Calu3 (cell line): Measurements from ENCODE around the gene USP50. TPM values are rescaled to one million over a fixed set of nuclear protein-coding genes. Genes with fewer than 3 reads are reported as not detected.

Experiments
- BruUV-seq: library from RNA; stranded (reverse); fragments of 400-500 nt; replicated peaks from 2 replicates; lab custom pipeline; 2021; lab: Mats Ljungman, UMichigan
- CTCF ChIA-PET: fragments of 300-600 bp; sonication (Branson Sonifier 250); formaldehyde crosslinking; loops from one replicate; lab custom pipeline; 2022; ENCODE audit warnings: antibody characterized with exemption; lab: Charles Lee
- DNase-seq: peaks from one replicate; pipeline ENCODE4 v3.0.0; 2022
- H3K27ac Mint-ChIP-seq: one replicate; pipeline ENCODE4 v1.8.0; 2022; ENCODE audit warnings: mixed read lengths; ENCODE audit not compliant: unreplicated experiment
- H3K27me3 Mint-ChIP-seq: one replicate; pipeline ENCODE4 v1.8.0; 2022; ENCODE audit warnings: mixed read lengths; ENCODE audit not compliant: unreplicated experiment
- H3K36me3 Mint-ChIP-seq: one replicate; pipeline ENCODE4 v1.8.0; 2022; ENCODE audit warnings: mild to moderate bottlenecking, moderate library complexity, mixed read lengths; ENCODE audit not compliant: insufficient read depth, unreplicated experiment
- H3K4me1 Mint-ChIP-seq: one replicate; pipeline ENCODE4 v1.8.0; 2022; ENCODE audit warnings: mild to moderate bottlenecking, low read depth, mixed read lengths; ENCODE audit not compliant: unreplicated experiment
- H3K4me3 Mint-ChIP-seq: one replicate; pipeline ENCODE4 v1.8.0; 2022; ENCODE audit warnings: mild to moderate bottlenecking, low read depth, moderate library complexity, mixed read lengths; ENCODE audit not compliant: unreplicated experiment
- H3K9me3 Mint-ChIP-seq: one replicate; pipeline ENCODE4 v1.8.0; 2022; ENCODE audit warnings: low read depth, mixed read lengths; ENCODE audit not compliant: unreplicated experiment
- CTCF ChIP-seq: fragments of 200-600 bp; IDR thresholded peaks from one replicate; pipeline ENCODE4 v1.8.0; 2022; ENCODE audit warnings: antibody characterized with exemption; ENCODE audit not compliant: unreplicated experiment
- intact Hi-C: fragments of 100-400 bp; cut with micrococcal nuclease; formaldehyde crosslinking; loops from one replicate; pipeline ENCODE4 v1.10.0; 2022; ENCODE audit not compliant: unreplicated experiment
- total RNA-seq: library from RNA; stranded (reverse); gene quantifications from 2 replicates; pipeline ENCODE4 v1.2.3, GENCODE V29; 2022

USP50 gene
- total RNA-seq, 1 experiment from 2014 or later: not detected

- Mint-ChIP-seq H3K27ac (no peak overlapping the region), H3K36me3 (peaks cover 27% of the 10 kb centered on the region), H3K27me3 (no peaks in the 10 kb centered on the region), H3K9me3 (no peaks in the 10 kb centered on the region), H3K4me3 (no peak overlapping the region), H3K4me1 (no peaks in the 10 kb centered on the region)
- CTCF ChIA-PET: no interaction called here
- BruUV-seq: no TSS peak
- TF ChIP-seq CTCF: no peak
- intact Hi-C loops: no loop called here
- no peak for DNase-seq
These were observed 61.7 kb downstream of the USP50 start for GRCh38 chr15:50484781-50485180.

- no peak for DNase-seq
- BruUV-seq: no TSS peak
- TF ChIP-seq CTCF: no peak
- peaks cover 29% of the 10 kb centered on the region for H3K36me3 Mint-ChIP-seq
- H3K9me3 Mint-ChIP-seq: no peaks in the 10 kb centered on the region
- H3K27me3 Mint-ChIP-seq: no peaks in the 10 kb centered on the region
- CTCF ChIA-PET: no interaction called here
- H3K4me1 Mint-ChIP-seq: no peaks in the 10 kb centered on the region
- intact Hi-C loops: loop anchor here (5.0 kb wide), 1 partner anchor 381 kb away; no protein-coding TSS in a partner anchor
- H3K27ac Mint-ChIP-seq: no peak overlapping the region
- no peak overlapping the region for H3K4me3 Mint-ChIP-seq
These were observed 70.3 kb downstream of the USP50 start for GRCh38 chr15:50476143-50476542.

- peaks cover 45% of the 10 kb centered on the region for H3K36me3 Mint-ChIP-seq
- BruUV-seq: no TSS peak
These were observed 75.4 kb downstream of the USP50 start for GRCh38 chr15:50471072-50471471.

GRCh38 chr15:50463423-50464358 is 82.8 kb downstream of the USP50 start:
- CTCF ChIA-PET: interaction anchor here (0.5 kb wide), 1 partner anchor 168 kb away, joined by 4 read pairs; no protein-coding TSS in a partner anchor
- H3K4me3 Mint-ChIP-seq: no peak overlapping the region
- H3K36me3 Mint-ChIP-seq: peaks cover 32% of the 10 kb centered on the region
- no peaks in the 10 kb centered on the region for H3K27me3 Mint-ChIP-seq
- peaks cover 12% of the 10 kb centered on the region for H3K4me1 Mint-ChIP-seq
- no peak for DNase-seq
- intact Hi-C loops: no loop called here
- no TSS peak for BruUV-seq
- no peak for TF ChIP-seq CTCF
- no peak overlapping the region for H3K27ac Mint-ChIP-seq
- H3K9me3 Mint-ChIP-seq: no peaks in the 10 kb centered on the region

More at GRCh38 chr15:50471072-50471471, 75.4 kb downstream of the USP50 start:
- intact Hi-C loops: no loop called here
- no peak for DNase-seq
- CTCF ChIA-PET: no interaction called here
- H3K9me3 Mint-ChIP-seq: no peaks in the 10 kb centered on the region
- H3K4me3 Mint-ChIP-seq: no peak overlapping the region
- no peak for TF ChIP-seq CTCF
- H3K27me3 Mint-ChIP-seq: no peaks in the 10 kb centered on the region
- no peak overlapping the region for H3K27ac Mint-ChIP-seq
- H3K4me1 Mint-ChIP-seq: no peaks in the 10 kb centered on the region
